Neuronal stem cell (in vitro differentiated cells): ENCODE results near the gene SPINK14.

Experiments used
- DNase-seq: peaks from one replicate; pipeline ENCODE4 v3.0.0-alpha.2; 2013; ENCODE audit warnings: low spot score
- H2AFZ ChIP-seq: one replicate; pipeline ENCODE4 v1.6.1; 2013; ENCODE audit warnings: mild to moderate bottlenecking, low read length, inconsistent platforms
- H2AK5ac ChIP-seq: 2 replicates; pipeline ENCODE4 v1.6.1; 2013; ENCODE audit warnings: low read depth, mild to moderate bottlenecking, inconsistent platforms, low read length, moderate library complexity, mixed read lengths
- H2BK120ac ChIP-seq: 2 replicates; pipeline ENCODE4 v1.6.1; 2013; ENCODE audit warnings: low read depth, mild to moderate bottlenecking, inconsistent platforms, low read length, moderate library complexity, mixed read lengths
- H2BK12ac ChIP-seq: one replicate; pipeline ENCODE4 v1.6.1; 2013; ENCODE audit warnings: low read length, inconsistent platforms
- H2BK15ac ChIP-seq: 2 replicates; pipeline ENCODE4 v1.6.1; 2013; ENCODE audit warnings: mild to moderate bottlenecking, low read length, inconsistent platforms, mixed read lengths
- H2BK5ac ChIP-seq: one replicate; pipeline ENCODE4 v1.6.1; 2013; ENCODE audit warnings: inconsistent platforms, mild to moderate bottlenecking, low read length, moderate library complexity
- H3K14ac ChIP-seq: one replicate; pipeline ENCODE4 v1.6.1; 2013; ENCODE audit warnings: low read length, inconsistent platforms
- H3K18ac ChIP-seq: 2 replicates; pipeline ENCODE4 v1.6.1; 2013; ENCODE audit warnings: low read length, inconsistent platforms
- H3K23ac ChIP-seq: 2 replicates; pipeline ENCODE4 v1.6.1; 2013; ENCODE audit warnings: low read depth, mild to moderate bottlenecking, mixed read lengths, low read length, inconsistent platforms; ENCODE audit not compliant: poor library complexity
- H3K27ac ChIP-seq: replicated peaks from 3 replicates; pipeline ENCODE4 v1.5.1; 2013; ENCODE audit warnings: low read length, inconsistent platforms
- H3K27me3 ChIP-seq, 3 experiments: 2 replicates each; pipeline ENCODE4 v1.6.1; 2013; ENCODE audit warnings: low read length in 3 of 3, mild to moderate bottlenecking in 2 of 3, inconsistent platforms in 1 of 3, low read depth in 1 of 3, mixed read lengths in 1 of 3, moderate library complexity in 1 of 3; ENCODE audit not compliant: control insufficient read depth in 3 of 3, insufficient read depth in 3 of 3
- H3K36me3 ChIP-seq, 2 donors: replicated peaks in 1 of 2; 2 replicates each; pipeline ENCODE4 v1.6.1; 2013; ENCODE audit warnings: low read length in 2 of 2; ENCODE audit not compliant: control insufficient read depth in 2 of 2, insufficient read depth in 2 of 2
- H3K4ac ChIP-seq: 2 replicates; pipeline ENCODE4 v1.6.1; 2013; ENCODE audit warnings: inconsistent platforms, mild to moderate bottlenecking, low read length, moderate library complexity
- H3K4me1 ChIP-seq, 2 donors: 1 replicate in 1 of 2; 2 replicates in 1 of 2; pipeline ENCODE4 v1.6.1; 2013; ENCODE audit warnings: low read length in 2 of 2, low read depth in 1 of 2; ENCODE audit not compliant: control insufficient read depth in 2 of 2, insufficient read depth in 1 of 2
- H3K4me2 ChIP-seq: one replicate; pipeline ENCODE4 v1.6.1; 2013; ENCODE audit warnings: mild to moderate bottlenecking, low read length, inconsistent platforms; ENCODE audit not compliant: insufficient read depth, poor library complexity, severe bottlenecking
- H3K4me3 ChIP-seq, 2 donors: 2 replicates each; pipeline ENCODE4 v1.5.1; 2013; ENCODE audit warnings: low read length in 2 of 2, mild to moderate bottlenecking in 2 of 2, inconsistent platforms in 1 of 2, moderate library complexity in 1 of 2
- H3K79me1 ChIP-seq: one replicate; pipeline ENCODE4 v1.6.1; 2013; ENCODE audit warnings: low read depth, mild to moderate bottlenecking, inconsistent platforms, low read length, moderate library complexity
- H3K9ac ChIP-seq: one replicate; pipeline ENCODE4 v1.6.1; 2013; ENCODE audit warnings: mild to moderate bottlenecking, low read depth, low read length, inconsistent platforms; ENCODE audit not compliant: poor library complexity
- H3K9me3 ChIP-seq, 2 donors: replicated peaks in 1 of 2; 2 replicates each; pipeline versions ENCODE3 to v1.6.1; 2013; ENCODE audit warnings: low read length in 2 of 2, mild to moderate bottlenecking in 2 of 2, inconsistent platforms in 1 of 2, low read depth in 1 of 2, mixed read lengths in 1 of 2, moderate library complexity in 1 of 2; ENCODE audit not compliant: control insufficient read depth in 2 of 2, insufficient read depth in 1 of 2
- H4K8ac ChIP-seq: one replicate; pipeline ENCODE4 v1.6.1; 2013; ENCODE audit warnings: low read depth, mild to moderate bottlenecking, inconsistent platforms, low read length, moderate library complexity
- H4K91ac ChIP-seq: one replicate; pipeline ENCODE4 v1.6.1; 2013; ENCODE audit warnings: low read length, low read depth, mild to moderate bottlenecking, inconsistent platforms; ENCODE audit not compliant: poor library complexity
- WGBS, 2 donors: extraction: QIAGEN DNeasy Blood & Tissue Kit; methylation state at CpG; one replicate each; pipeline ENCODE4 v1.1.7; 2013; ENCODE audit warnings: missing lambda C conversion rate in 2 of 2, mixed read lengths in 1 of 2; ENCODE audit not compliant: insufficient read length in 2 of 2, insufficient replicate concordance in 1 of 2; ENCODE audit errors: extremely low coverage in 2 of 2; 5-methylcytosine and 5-hydroxymethylcytosine counted together

Gene SPINK14

GRCh38 chr5:148147415-148147814 lies 20.9 kb upstream of the SPINK14 start:
- Histone ChIP-seq H3K4me1 (peaks cover 0 to 2% of the 10 kb centered on the region in 2 donors), H3K4me2 (no peak overlapping the region), H4K8ac (no peak overlapping the region), H3K14ac (no peak overlapping the region), H4K91ac (no peak overlapping the region), H3K9me3 (no peaks in the 10 kb centered on the region), H3K9ac (no peak overlapping the region), H2AK5ac (no peak overlapping the region), H3K4ac (no peak overlapping the region), H2BK15ac (no peak overlapping the region), H2BK120ac (no peak overlapping the region), H3K23ac (no peak overlapping the region), H2BK12ac (no peak overlapping the region), H3K18ac (no peak overlapping the region), H3K27ac (no peak overlapping the region), H3K79me1 (no peaks in the 10 kb centered on the region), H3K36me3 (no peaks in the 10 kb centered on the region), H2AFZ (no peak overlapping the region), H3K4me3 (no peak overlapping the region), H3K27me3 (no peaks in the 10 kb centered on the region), H2BK5ac (no peak overlapping the region)
- no CpG with 5 or more reads among the region's 4 CpGs for WGBS, 2 donors
- DNase-seq, result no peak

DNA sequence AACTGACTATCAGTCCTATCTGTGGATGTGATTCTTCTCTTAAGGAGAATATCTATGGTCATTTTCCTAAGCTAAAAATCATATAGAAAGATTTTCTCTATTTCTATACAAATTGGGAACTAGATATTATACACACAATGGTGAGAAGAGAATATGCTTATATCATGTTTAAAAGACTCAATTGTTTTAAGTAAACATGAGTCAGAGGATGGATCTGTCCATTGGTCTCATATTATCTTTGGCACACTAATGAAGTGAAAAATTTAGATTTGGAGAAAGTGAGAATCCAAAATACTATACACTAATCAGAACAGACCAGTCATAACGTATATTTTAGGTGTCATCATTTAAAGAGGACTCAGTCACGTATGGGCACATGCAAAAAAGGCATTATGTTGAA lies 16.5 kb upstream of the SPINK14 start:
- Histone ChIP-seq H3K4me3 (no peak overlapping the region), H3K79me1 (no peaks in the 10 kb centered on the region), H2AK5ac (no peak overlapping the region), H2BK5ac (no peak overlapping the region), H3K27me3 (no peaks in the 10 kb centered on the region), H3K4me2 (no peak overlapping the region), H3K9me3 (no peaks in the 10 kb centered on the region), H4K91ac (no peak overlapping the region), H3K9ac (no peak overlapping the region), H4K8ac (no peak overlapping the region), H3K36me3 (no peaks in the 10 kb centered on the region), H2AFZ (no peak overlapping the region), H3K4me1 (no peaks in the 10 kb centered on the region), H3K27ac (no peak overlapping the region), H3K23ac (no peak overlapping the region), H3K4ac (no peak overlapping the region), H3K18ac (no peak overlapping the region), H2BK12ac (no peak overlapping the region), H2BK120ac (no peak overlapping the region), H3K14ac (no peak overlapping the region), H2BK15ac (no peak overlapping the region)
- no peak for DNase-seq
- no CpG with 5 or more reads among the region's 2 CpGs for WGBS, 2 donors

DNA sequence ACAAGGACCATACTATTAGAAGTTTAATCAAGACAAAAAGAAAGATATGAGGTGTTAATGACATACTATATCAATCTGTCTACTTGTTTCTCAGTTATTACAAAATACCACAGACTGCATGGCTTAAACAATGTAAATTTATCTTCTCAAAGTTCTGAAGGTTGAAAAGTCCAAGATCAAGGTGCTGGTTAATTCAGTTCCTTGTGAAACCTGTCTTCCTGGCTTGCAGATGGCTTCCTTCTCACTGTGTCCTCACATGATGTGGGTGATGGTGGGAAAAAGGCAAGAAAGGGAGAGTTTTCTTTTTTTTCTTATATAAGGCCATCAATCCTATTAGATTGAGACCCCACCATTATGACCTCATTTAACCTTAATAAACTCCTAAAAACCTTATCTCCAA lies 15.6 kb upstream of the SPINK14 start:
- Histone ChIP-seq H3K4me3 (no peak overlapping the region), H2BK15ac (no peak overlapping the region), H3K4me2 (no peak overlapping the region), H3K9me3 (no peaks in the 10 kb centered on the region), H3K79me1 (no peaks in the 10 kb centered on the region), H3K4ac (no peak overlapping the region), H2AFZ (no peak overlapping the region), H2AK5ac (no peak overlapping the region), H3K9ac (no peak overlapping the region), H3K36me3 (no peaks in the 10 kb centered on the region), H2BK12ac (no peak overlapping the region), H2BK120ac (no peak overlapping the region), H3K18ac (no peak overlapping the region), H4K8ac (no peak overlapping the region), H3K27ac (no peak overlapping the region), H2BK5ac (no peak overlapping the region), H3K27me3 (no peaks in the 10 kb centered on the region), H3K14ac (no peak overlapping the region), H4K91ac (no peak overlapping the region), H3K23ac (no peak overlapping the region), H3K4me1 (no peaks in the 10 kb centered on the region)
- DNase-seq, result no peak

GRCh38 chr5:148156609-148157008 lies 11.7 kb upstream of the SPINK14 start:
- Histone ChIP-seq H3K4me1 (no peaks in the 10 kb centered on the region), H3K27me3 (no peaks in the 10 kb centered on the region), H4K8ac (no peak overlapping the region), H3K18ac (no peak overlapping the region), H2BK5ac (no peak overlapping the region), H3K79me1 (no peaks in the 10 kb centered on the region), H2BK15ac (no peak overlapping the region), H3K4ac (no peak overlapping the region), H3K9me3 (no peaks in the 10 kb centered on the region), H3K9ac (no peak overlapping the region), H2AFZ (no peak overlapping the region), H2BK120ac (no peak overlapping the region), H4K91ac (no peak overlapping the region), H3K4me2 (no peak overlapping the region), H2BK12ac (no peak overlapping the region), H3K14ac (no peak overlapping the region), H3K36me3 (no peaks in the 10 kb centered on the region), H3K4me3 (no peak overlapping the region), H3K27ac (no peak overlapping the region), H3K23ac (no peak overlapping the region), H2AK5ac (no peak overlapping the region)
- no peak for DNase-seq
- no CpG with 5 or more reads among the region's 1 CpG for WGBS, 2 donors
